ENCODE data around the gene MLC1. TPM values are rescaled to one million over a fixed set of nuclear protein-coding genes. Genes with fewer than 3 reads are reported as not detected.

The MLC1 gene
- total RNA-seq, 1 donor from 2014 or later = not detected

- DNase-seq (ENCODE audit: low read depth) = no peak
- no peak overlapping the region for H3K4me3 ChIP-seq (ENCODE audit: low read depth, low read length)
- TF ChIP-seq, protein P1, sequence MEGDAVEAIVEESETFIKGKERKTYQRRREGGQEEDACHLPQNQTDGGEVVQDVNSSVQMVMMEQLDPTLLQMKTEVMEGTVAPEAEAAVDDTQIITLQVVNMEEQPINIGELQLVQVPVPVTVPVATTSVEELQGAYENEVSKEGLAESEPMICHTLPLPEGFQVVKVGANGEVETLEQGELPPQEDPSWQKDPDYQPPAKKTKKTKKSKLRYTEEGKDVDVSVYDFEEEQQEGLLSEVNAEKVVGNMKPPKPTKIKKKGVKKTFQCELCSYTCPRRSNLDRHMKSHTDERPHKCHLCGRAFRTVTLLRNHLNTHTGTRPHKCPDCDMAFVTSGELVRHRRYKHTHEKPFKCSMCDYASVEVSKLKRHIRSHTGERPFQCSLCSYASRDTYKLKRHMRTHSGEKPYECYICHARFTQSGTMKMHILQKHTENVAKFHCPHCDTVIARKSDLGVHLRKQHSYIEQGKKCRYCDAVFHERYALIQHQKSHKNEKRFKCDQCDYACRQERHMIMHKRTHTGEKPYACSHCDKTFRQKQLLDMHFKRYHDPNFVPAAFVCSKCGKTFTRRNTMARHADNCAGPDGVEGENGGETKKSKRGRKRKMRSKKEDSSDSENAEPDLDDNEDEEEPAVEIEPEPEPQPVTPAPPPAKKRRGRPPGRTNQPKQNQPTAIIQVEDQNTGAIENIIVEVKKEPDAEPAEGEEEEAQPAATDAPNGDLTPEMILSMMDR (conservative IDR thresholded peaks at IDR 0.05; ENCODE audit: low read depth, low read length) = no peak
These were observed 30.5 kb upstream of the MLC1 start for GRCh38 chr22:50115693-50116092.

GRCh38 chr22:50114221-50115021, 29.2 kb upstream of the MLC1 start:
- TF ChIP-seq, protein P1 (conservative IDR thresholded peaks at IDR 0.05; ENCODE audit: low read depth, low read length) = no peak
- H3K4me3 ChIP-seq (ENCODE audit: low read depth, low read length) = no peak overlapping the region
- DNase-seq (ENCODE audit: low read depth) = no peak

DNA sequence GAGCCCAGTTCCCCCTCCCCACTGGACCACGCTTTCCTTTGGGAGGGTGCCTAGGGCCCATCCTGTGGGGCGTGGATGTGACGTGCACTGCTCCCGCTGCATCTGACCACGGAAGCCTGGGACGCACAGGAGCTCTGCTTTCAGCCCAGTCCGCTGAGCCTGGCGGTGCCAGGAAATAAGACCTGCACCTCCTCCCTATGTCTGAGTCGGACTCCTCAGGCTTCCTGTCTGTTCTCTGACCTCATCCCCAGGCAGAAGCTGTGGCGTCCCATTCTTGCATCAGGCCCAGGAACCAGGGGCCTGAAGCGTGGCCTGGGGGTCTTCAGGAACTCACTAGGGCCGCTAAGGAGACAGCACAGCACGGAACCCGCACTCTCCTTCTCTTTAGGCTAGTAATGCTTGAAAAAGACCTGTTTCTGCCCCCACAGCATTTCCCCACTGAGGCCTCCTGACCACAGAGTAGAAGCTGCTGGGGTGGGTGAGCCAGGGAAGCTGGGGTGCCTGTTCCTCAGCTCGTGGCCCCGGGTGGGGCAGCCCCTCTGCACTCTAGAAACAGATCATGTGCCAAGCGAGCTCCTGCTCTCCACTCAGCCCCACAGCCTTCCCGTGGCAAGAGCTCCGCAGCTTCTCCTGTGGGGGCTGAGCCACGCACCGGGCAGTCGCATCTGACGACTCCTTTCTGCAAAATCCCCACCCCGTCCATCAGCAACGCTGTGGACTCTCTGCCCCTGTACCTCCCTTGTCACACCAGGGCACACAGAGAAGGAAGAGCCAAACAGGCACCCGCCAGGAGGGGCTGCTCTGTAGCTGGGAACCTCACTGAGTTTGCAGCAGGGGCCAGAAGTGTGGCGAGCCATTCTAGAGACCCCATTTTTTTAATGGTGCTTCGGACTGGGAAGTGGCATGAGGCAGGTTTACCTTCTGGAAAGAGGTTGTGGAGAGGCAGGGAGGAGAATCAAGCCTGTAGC, 27.2 kb upstream of the MLC1 start:
- TF ChIP-seq, protein P1 (conservative IDR thresholded peaks at IDR 0.05; ENCODE audit: low read depth, low read length) = no peak
- H3K4me3 ChIP-seq (ENCODE audit: low read depth, low read length) = no peak overlapping the region
- no peak for DNase-seq (ENCODE audit: low read depth)

DNA sequence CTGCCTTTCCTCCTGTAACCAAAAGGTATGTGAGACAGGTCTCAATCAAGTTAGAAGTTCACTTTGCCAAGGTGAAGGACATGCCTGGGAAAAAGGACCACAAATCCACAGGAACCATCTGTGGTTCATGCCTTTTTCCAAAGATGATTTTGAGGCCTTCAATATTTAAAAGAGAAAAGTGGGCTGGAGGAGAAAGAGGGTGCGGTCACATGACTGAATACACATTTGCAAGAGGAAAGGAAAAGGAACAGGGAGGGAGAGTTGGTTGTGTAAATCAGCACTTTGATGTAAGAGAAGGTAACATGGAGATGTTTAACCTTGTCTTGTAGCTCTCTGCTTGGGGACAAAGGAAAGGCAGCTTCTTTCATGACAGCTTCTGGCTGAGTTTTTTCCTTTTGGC, 25.8 kb upstream of the MLC1 start:
- DNase-seq (ENCODE audit: low read depth) = no peak
- H3K4me3 ChIP-seq (ENCODE audit: low read depth, low read length) = no peak overlapping the region
- TF ChIP-seq, protein P1 (conservative IDR thresholded peaks at IDR 0.05; ENCODE audit: low read depth, low read length) = no peak

GRCh38 chr22:50107529-50107928, 22.3 kb upstream of the MLC1 start:
- TF ChIP-seq, protein P1 (conservative IDR thresholded peaks at IDR 0.05; ENCODE audit: low read depth, low read length) = no peak
- no peak for DNase-seq (ENCODE audit: low read depth)
- H3K4me3 ChIP-seq (ENCODE audit: low read depth, low read length) = no peak overlapping the region

DNA sequence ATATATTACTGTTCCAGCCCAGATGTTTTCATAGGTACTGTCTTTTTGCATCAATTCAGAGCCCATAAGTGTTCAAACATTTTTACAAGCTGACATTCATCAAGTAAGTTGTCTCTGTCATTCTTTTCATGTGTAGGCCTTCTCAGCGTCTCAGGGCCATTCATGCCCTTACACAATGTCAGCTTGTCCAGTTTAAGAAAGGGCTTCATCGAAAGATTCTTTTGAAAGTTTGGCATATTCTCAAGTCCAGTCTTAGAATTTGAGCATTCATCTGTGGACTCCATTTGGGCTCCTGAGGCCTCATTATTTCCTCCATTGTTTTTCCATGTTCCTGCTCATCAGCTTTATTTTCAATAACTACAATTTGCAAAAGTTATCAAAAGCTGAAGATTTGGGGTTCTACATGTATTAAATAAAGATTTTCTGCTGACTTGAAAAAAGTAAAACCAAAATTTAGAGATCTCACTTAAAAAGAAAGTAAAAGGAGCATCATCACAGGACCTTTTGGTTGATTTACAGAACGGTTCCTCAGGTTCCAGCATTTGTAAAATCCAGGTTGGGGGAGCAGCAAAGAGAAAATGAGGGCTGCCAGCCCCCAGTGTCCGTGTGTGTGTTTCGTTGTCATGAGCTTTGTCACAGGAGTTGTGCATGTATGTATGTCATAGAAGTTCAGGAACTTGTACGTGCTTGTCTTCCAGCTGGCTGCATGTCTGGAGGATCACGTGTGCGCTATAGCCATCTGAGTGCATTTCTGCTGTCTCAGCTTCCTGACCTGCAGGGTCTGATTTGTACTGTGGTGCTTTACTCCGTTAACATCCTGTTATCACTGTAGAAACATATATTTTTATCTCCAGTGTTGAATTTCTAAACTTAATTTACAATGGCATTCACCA, 20.2 kb upstream of the MLC1 start:
- DNase-seq (ENCODE audit: low read depth) = no peak
- no peak overlapping the region for H3K4me3 ChIP-seq (ENCODE audit: low read depth, low read length)
- TF ChIP-seq, protein P1 (conservative IDR thresholded peaks at IDR 0.05; ENCODE audit: low read depth, low read length) = no peak
